Heart left ventricle (tissue), 16 donors: ENCODE measurements around the gene CENPO. TPM values are rescaled to one million over a fixed set of nuclear protein-coding genes. Genes with fewer than 3 reads are reported as not detected.
A peak's percentile ranks its signal among the peaks of the same experiment; 100 is the strongest.

Experiments
- ATAC-seq, 4 donors: fragments of 200-7000 bp; cut with Tn5 transposase; one replicate each; pipeline ENCODE4 v1.9.1; 2020 to 2022; ENCODE audit warnings: moderate library complexity in 4 of 4, mild to moderate bottlenecking in 3 of 4, moderate number of reproducible peaks in 1 of 4
- DNase-seq, 5 donors: peaks; one replicate each; pipeline ENCODE4 v3.0.0-alpha.2; 2020
- H3K27ac ChIP-seq, 12 donors: fragments of 200-600 bp; sonication (generic) in 4 of 12; one replicate each; pipeline versions ENCODE4 v1.5.0 to v1.8.0; 2016 to 2022; ENCODE audit warnings: mild to moderate bottlenecking in 2 of 12
- H3K27me3 ChIP-seq, 9 donors: fragments of 200-600 bp; sonication (generic) in 2 of 9; one replicate each; pipeline versions ENCODE4 v1.5.1 to v1.8.0; 2016 to 2022; ENCODE audit warnings: mild to moderate bottlenecking in 3 of 9
- H3K36me3 ChIP-seq, 9 donors: fragments of 200-600 bp; sonication (generic) in 2 of 9; one replicate each; pipeline versions ENCODE4 v1.5.0 to v1.8.0; 2018 to 2022; ENCODE audit warnings: mild to moderate bottlenecking in 2 of 9
- H3K4me1 ChIP-seq, 12 donors: fragments of 200-600 bp; sonication (generic) in 4 of 12; one replicate each; pipeline versions ENCODE4 v1.5.0 to v1.8.0; 2016 to 2022; ENCODE audit warnings: mild to moderate bottlenecking in 3 of 12
- H3K4me3 ChIP-seq, 12 donors: fragments of 200-600 bp; sonication (generic) in 4 of 12; one replicate each; pipeline versions ENCODE4 v1.5.0 to v1.8.0; 2017 to 2022; ENCODE audit warnings: mild to moderate bottlenecking in 9 of 12, moderate library complexity in 4 of 12
- H3K9me3 ChIP-seq, 12 donors: fragments of 200-600 bp; sonication (generic) in 4 of 12; one replicate each; pipeline versions ENCODE4 v1.5.0 to v1.8.0; 2016 to 2022; ENCODE audit warnings: mild to moderate bottlenecking in 1 of 12
- CTCF ChIP-seq, 12 donors: fragments of 200-600 bp; sonication (generic) in 4 of 12; IDR thresholded peaks; one replicate each; pipeline versions ENCODE4 v1.5.0 to v1.8.0; 2018 to 2022; ENCODE audit warnings: antibody characterized with exemption in 12 of 12, mild to moderate bottlenecking in 5 of 12
- POLR2A ChIP-seq, 2 donors: fragments of 450-650 bp; IDR thresholded peaks; one replicate each; pipeline ENCODE4 v1.6.1; 2017; ENCODE audit warnings: antibody characterized with exemption in 2 of 2, mild to moderate bottlenecking in 2 of 2, moderate library complexity in 2 of 2
- WGBS, 4 donors: extraction: QIAGEN DNeasy Blood & Tissue Kit in 2 of 4; methylation state at CpG; one replicate each; pipeline versions ENCODE4 v1.1.5 to v1.1.7; 2013 to 2018; 5-methylcytosine and 5-hydroxymethylcytosine counted together
- intact Hi-C, 10 donors: fragments of 100-400 bp; cut with DNase I; formaldehyde crosslinking; loops; one replicate each; pipeline versions ENCODE4 v1.11.1 to v1.14.2; 2022
- long read RNA-seq, 3 donors: library from polyadenylated mRNA; unstranded; transcript quantifications; one replicate each; pipeline ENCODE4 v2.0.0, GENCODE V29; 2020 to 2021
- polyA plus RNA-seq, 2 donors: library from polyadenylated mRNA; stranded (reverse); fragments of 200-250 nt; gene quantifications; one replicate each; pipeline ENCODE4 v1.2.3, GENCODE V29; 2013
- total RNA-seq, 9 donors: library from RNA; depleted of rRNA in 2 of 9; stranded (reverse); fragments of >200 nt in 2 of 9; fragmentation: NEBNext Ultra II Directional in 3 of 9; extraction: Animal tissue kit (Norgen Biotek cat#: 25700) in 3 of 9; gene quantifications; one replicate each; pipeline versions ENCODE4 v1.1.0 to v1.2.4, GENCODE V29; 2016 to 2023
- donor health status: ischemic (EF 13 %, LVEDD 7.1; RV severe dilation, severe dysfunction).
- donor health status: healthy with polysubstance abuse.
- donor health status: DM: no; HTN: yes; CAD: no.
- donor health status: DM: no; HTN: no; CAD: no.
- donor health status: ischemic (EF 25% LVEDD 6.9; RV normal size, moderate dysfunction).
- donor health status: ischemic (EF 25% LVEDD 5.7; RV mildly dilated, moderate dysfunction).
- donor health status: healthy.
- donor health status: DM: yes; HTN: yes; CAD: no.
- donor health status: ischemic (EF 35%, LVEDD 5.7; RV mildly dilated, moderate dysfunction).
- donor health status: nonischemic (EF 11% LVEDD 7.7; RV severe dilation, severe dysfunction).
- donor health status: DM: yes; HTN: yes; CAD: no.
- donor health status: PGD.
- donor health status: ischemic (EF 29% LVEDD 5.4; RV normal size, mild dysfunction).
- donor health status: nonischemic (EF 23%, LVEDD 6.1; RV moderate dilation, normal function).

Gene CENPO, protein sequence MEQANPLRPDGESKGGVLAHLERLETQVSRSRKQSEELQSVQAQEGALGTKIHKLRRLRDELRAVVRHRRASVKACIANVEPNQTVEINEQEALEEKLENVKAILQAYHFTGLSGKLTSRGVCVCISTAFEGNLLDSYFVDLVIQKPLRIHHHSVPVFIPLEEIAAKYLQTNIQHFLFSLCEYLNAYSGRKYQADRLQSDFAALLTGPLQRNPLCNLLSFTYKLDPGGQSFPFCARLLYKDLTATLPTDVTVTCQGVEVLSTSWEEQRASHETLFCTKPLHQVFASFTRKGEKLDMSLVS
- total RNA-seq, result 1 to 10 TPM; 1.6 to 9.2 (median 2.7) TPM
- 1 to 10 TPM; 1.5 to 2.4 TPM for polyA plus RNA-seq
- long read RNA-seq, donor 1, partial matches to known transcripts, result 0 of 1 reads
- long read RNA-seq, donor 1, other reads (novel, unspliced or antisense), result 1 of 1 reads
- long read RNA-seq, donor 2, partial matches to known transcripts, result 0 of 1 reads
- long read RNA-seq, donor 2, other reads (novel, unspliced or antisense), result 1 of 1 reads
- long read RNA-seq, donor 3, partial matches to known transcripts, result 0 of 1 reads
- long read RNA-seq, donor 3, other reads (novel, unspliced or antisense), result 1 of 1 reads

DNA sequence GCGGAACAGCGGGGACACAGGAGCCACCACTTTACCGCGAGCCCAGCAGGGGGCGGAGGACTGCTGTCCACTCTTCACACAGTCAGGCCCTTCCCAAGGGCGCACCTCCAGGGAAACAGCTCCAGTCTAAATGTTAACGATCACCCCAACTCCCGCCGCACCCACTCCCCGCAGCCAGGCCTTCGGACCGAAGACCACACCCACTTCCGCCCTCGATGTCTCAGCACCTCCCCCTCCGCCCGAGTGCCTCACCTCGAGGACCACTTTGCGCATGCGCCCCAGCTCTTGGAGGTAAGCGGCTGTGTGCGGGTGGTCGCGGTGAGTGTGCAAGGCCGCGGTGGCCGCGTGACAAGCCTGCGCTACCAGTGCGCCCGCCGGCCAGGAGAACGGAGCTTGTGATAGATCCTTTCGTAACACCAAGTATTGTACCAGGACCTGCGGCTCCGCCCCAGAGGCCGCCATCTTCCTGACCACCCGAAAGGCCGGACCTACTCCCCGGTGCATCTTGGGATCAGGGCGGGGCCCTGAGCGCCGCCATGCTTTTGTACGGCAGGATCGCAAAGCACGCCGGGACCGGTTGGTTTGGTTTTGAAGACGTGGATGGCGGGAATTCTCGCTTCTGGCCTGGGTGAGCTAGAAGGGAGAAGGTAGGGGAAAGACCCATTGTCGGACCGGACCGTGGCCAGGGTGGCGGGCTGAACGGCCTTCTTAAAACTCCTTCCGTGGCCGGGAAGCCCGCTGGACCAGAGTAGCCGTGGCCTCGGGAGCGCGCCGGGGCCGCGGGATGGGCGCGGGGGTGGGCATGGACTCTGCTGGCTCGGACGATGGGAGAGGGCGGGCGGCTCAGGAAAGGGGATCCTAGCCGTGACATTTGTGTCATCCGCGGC lies at the start of gene CENPO, which contains the start of gene PTRHD1:
Gene CENPO (plus strand): TSS at position 552 of the 887 bp plus-strand sequence. CDS start 495 bp downstream, outside the sequence.
Gene PTRHD1 (minus strand): TSS at position 518 of the 887 bp plus-strand sequence. CDS start 14 bp downstream, at position 504.
- Histone ChIP-seq H3K27me3 (no peaks in the 10 kb centered on the region), H3K36me3 (peaks cover 0 to 14% (median 5%) of the 10 kb centered on the region in 9 donors), H3K4me1 (peaks cover 0 to 25% (median 5%) of the 10 kb centered on the region in 12 donors), H3K9me3 (no peaks in the 10 kb centered on the region), H3K27ac (peak within 1 kb of the TSS; percentile 90 to 100 (median 98)), H3K4me3 (peak within 1 kb of the TSS; percentile 30 to 97 (median 74))
- ATAC-seq, result peak; percentile 98 to 99 (median 99)
- 0 to 1% (median 0%) methylated on average over 26 to 74 of the region's 74 CpGs for WGBS, 4 donors
- intact Hi-C loops, result loop anchor here in 2 of 10 donors (2.0 to 5.0 kb wide), 4 partner anchors 34 to 302 kb away; partner anchors contain the start of genes NCOA1 (in 2 of the 2) and DNAJC27 (in 1 of the 2)
- TF ChIP-seq POLR2A (IDR thresholded peaks at IDR 0.05), result peak in 1 of 2 donors; percentile 62
- peak; percentile 40 to 73 (median 62) for TF ChIP-seq CTCF (IDR thresholded peaks at IDR 0.05)
- DNase-seq, result peak; percentile 95 to 98 (median 97)

GRCh38 chr2:24743924-24744323 lies 49.3 kb upstream of the CENPO start:
- Histone ChIP-seq H3K9me3 (no peaks in the 10 kb centered on the region), H3K27me3 (no peaks in the 10 kb centered on the region), H3K36me3 (peaks cover 0 to 77% (median 56%) of the 10 kb centered on the region in 9 donors), H3K27ac (no peak overlapping the region), H3K4me1 (peaks cover 0 to 11% (median 0%) of the 10 kb centered on the region in 12 donors), H3K4me3 (no peak overlapping the region)
- intact Hi-C loops, result no loop called here
- ATAC-seq (no peak), DNase-seq (no peak)
- 47 to 73% (median 68%) methylated on average over 3 of the region's 3 CpGs for WGBS, 4 donors
- TF ChIP-seq CTCF (IDR thresholded peaks at IDR 0.05) (no peak), POLR2A (IDR thresholded peaks at IDR 0.05) (no peak)

- WGBS, 4 donors, result 59 to 75% (median 73%) methylated on average over 1 of the region's 1 CpG
- peaks cover 0 to 11% (median 0%) of the 10 kb centered on the region in 12 donors for H3K4me1 ChIP-seq
- ATAC-seq, result no peak
- H3K4me3 ChIP-seq, result no peak overlapping the region
- peaks cover 0 to 81% (median 52%) of the 10 kb centered on the region in 9 donors for H3K36me3 ChIP-seq
- intact Hi-C loops, result no loop called here
- H3K27ac ChIP-seq, result no peak overlapping the region
- no peaks in the 10 kb centered on the region for H3K9me3 ChIP-seq
- no peaks in the 10 kb centered on the region for H3K27me3 ChIP-seq
- TF ChIP-seq POLR2A (IDR thresholded peaks at IDR 0.05) (no peak), CTCF (IDR thresholded peaks at IDR 0.05) (no peak)
- no peak for DNase-seq
Observed at GRCh38 chr2:24744356-24744755, 48.9 kb upstream of the CENPO start.
